ENCODE results near the gene FRMD4A. TPM values are rescaled to one million over a fixed set of nuclear protein-coding genes. Genes with fewer than 3 reads are reported as not detected.
"Not testable (repeated sequence)": the region's sequence is repeated elsewhere in the genome, so short reads cannot be mapped to it uniquely, and the experiment has no call there.

FRMD4A gene
- total RNA-seq, 4 donors from 2014 or later = 4.4 to 7.1 (median 5.2) TPM

DNA sequence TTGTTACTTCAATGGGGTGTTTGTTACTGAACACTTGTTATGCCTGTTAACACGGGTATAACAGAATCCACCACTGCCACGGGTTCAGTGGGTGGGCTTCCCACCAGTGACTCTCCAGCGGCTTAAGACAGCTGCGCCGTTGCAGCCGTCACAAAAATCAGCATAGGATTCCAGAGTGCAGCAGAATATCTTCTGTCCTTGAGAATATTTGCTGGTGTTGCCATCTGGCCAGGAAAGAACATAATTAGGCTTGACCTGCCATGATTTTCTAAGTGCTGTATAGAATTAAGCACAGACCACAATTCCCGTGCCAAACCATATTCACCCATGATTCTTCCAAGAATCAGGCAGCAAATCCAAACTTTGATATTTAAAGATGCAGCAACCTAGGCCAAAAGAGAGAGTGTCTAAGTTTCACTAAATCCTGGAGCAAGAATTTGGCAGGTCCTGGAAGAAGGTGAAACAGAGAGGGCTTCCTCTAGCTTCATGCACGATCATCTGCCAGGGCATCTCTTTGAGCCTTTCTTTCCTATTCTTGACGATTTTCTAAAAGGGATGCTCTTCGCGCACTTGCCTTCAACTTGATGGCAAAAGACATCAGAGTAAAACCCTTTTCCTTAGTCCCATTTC lies 95.0 kb downstream of the FRMD4A start:
- intact Hi-C loops (cut with DNase I; ENCODE audit: low total_unique reads) (no loop called here), in situ Hi-C loops (cut with MboI; ENCODE audit: low sequenced_read_pairs in 4 of 4) (no loop called here)
- Histone ChIP-seq H3K4me1 (no peaks in the 10 kb centered on the region), H3K9me3 (no peaks in the 10 kb centered on the region), H3K4me3 (no peak overlapping the region), H3K27ac (no peak overlapping the region), H3K27me3 (no peaks in the 10 kb centered on the region), H3K36me3 (no peaks in the 10 kb centered on the region)
- no peak for DNase-seq
- ATAC-seq = no peak
- TF ChIP-seq POLR2A (IDR thresholded peaks at IDR 0.05) = no peak
- TF ChIP-seq, protein P1, sequence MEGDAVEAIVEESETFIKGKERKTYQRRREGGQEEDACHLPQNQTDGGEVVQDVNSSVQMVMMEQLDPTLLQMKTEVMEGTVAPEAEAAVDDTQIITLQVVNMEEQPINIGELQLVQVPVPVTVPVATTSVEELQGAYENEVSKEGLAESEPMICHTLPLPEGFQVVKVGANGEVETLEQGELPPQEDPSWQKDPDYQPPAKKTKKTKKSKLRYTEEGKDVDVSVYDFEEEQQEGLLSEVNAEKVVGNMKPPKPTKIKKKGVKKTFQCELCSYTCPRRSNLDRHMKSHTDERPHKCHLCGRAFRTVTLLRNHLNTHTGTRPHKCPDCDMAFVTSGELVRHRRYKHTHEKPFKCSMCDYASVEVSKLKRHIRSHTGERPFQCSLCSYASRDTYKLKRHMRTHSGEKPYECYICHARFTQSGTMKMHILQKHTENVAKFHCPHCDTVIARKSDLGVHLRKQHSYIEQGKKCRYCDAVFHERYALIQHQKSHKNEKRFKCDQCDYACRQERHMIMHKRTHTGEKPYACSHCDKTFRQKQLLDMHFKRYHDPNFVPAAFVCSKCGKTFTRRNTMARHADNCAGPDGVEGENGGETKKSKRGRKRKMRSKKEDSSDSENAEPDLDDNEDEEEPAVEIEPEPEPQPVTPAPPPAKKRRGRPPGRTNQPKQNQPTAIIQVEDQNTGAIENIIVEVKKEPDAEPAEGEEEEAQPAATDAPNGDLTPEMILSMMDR (IDR thresholded peaks at IDR 0.05 in 4 of 5, conservative IDR thresholded peaks at IDR 0.05 in 1 of 5) = no peak

- Histone ChIP-seq H3K4me1 (no peaks in the 10 kb centered on the region), H3K27me3 (no peaks in the 10 kb centered on the region), H3K27ac (no peak overlapping the region), H3K9me3 (no peaks in the 10 kb centered on the region), H3K36me3 (no peaks in the 10 kb centered on the region), H3K4me3 (no peak overlapping the region)
- DNase-seq (no peak), ATAC-seq (no peak)
- in situ Hi-C loops (cut with MboI; ENCODE audit: low sequenced_read_pairs in 4 of 4) = no loop called here
- intact Hi-C loops (cut with DNase I; ENCODE audit: low total_unique reads) = no loop called here
- no peak for TF ChIP-seq POLR2A (IDR thresholded peaks at IDR 0.05)
- TF ChIP-seq, protein P1 (IDR thresholded peaks at IDR 0.05 in 4 of 5, conservative IDR thresholded peaks at IDR 0.05 in 1 of 5) = no peak
These were observed 97.2 kb downstream of the FRMD4A start for GRCh38 chr10:14233566-14233965.

DNA sequence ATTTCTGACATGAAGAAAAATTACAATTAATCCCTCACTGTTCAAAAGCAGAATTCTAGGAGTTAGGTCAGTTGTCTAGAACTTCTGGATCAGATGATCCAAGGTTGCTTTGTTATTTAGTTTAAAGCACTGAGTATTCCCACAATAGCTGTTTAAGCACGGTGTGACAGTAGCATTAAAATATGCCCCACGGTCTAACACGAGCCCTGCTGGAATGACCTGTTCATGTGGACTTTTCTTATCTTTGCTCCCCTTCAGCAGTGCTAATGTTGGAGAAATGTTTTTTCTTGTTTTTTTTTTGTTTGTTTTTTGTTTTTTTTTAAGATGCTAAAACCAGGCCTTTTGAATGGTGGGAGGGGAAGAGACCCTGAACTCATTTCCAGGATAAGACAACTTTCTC lies 101.9 kb downstream of the FRMD4A start:
- intact Hi-C loops (cut with DNase I; ENCODE audit: low total_unique reads); H3K4me3 ChIP-seq; H3K4me1 ChIP-seq; H3K9me3 ChIP-seq; H3K27ac ChIP-seq; in situ Hi-C loops (cut with MboI; ENCODE audit: low sequenced_read_pairs in 4 of 4); DNase-seq; H3K36me3 ChIP-seq; H3K27me3 ChIP-seq; ATAC-seq: not testable (repeated sequence)

GRCh38 chr10:14225379-14225778 lies 105.3 kb downstream of the FRMD4A start:
- no peak overlapping the region for H3K27ac ChIP-seq
- DNase-seq = no peak
- ATAC-seq = no peak
- no peaks in the 10 kb centered on the region for H3K4me1 ChIP-seq
- intact Hi-C loops (cut with DNase I; ENCODE audit: low total_unique reads) = no loop called here
- TF ChIP-seq POLR2A (IDR thresholded peaks at IDR 0.05) = no peak
- TF ChIP-seq, protein P1 (IDR thresholded peaks at IDR 0.05 in 4 of 5, conservative IDR thresholded peaks at IDR 0.05 in 1 of 5) = no peak
- in situ Hi-C loops (cut with MboI; ENCODE audit: low sequenced_read_pairs in 4 of 4) = no loop called here
- H3K4me3 ChIP-seq = no peak overlapping the region
- H3K36me3 ChIP-seq = no peaks in the 10 kb centered on the region
- no peaks in the 10 kb centered on the region for H3K9me3 ChIP-seq
- H3K27me3 ChIP-seq = no peaks in the 10 kb centered on the region

DNA sequence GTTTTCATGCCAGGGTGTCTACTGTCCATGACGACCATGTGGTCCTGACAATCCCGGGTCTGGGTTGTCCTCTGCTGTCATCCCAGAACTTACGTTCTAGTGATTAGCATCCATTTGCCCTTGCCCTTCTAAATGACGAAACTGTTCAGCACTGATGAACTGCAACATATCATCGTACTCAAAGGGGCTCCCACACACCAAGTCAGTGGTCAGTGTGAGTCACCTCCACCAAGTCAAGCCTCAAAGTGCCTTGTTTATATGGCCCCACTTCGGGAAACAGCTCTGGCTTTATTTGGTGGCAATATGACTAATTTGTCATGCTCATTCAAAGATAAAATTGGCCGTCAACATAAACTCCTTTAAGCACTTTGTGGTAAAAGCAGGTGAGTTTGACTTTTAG lies 110.7 kb downstream of the FRMD4A start:
- ATAC-seq = no peak
- in situ Hi-C loops (cut with MboI; ENCODE audit: low sequenced_read_pairs in 4 of 4) (no loop called here), intact Hi-C loops (cut with DNase I; ENCODE audit: low total_unique reads) (no loop called here)
- Histone ChIP-seq H3K36me3 (no peaks in the 10 kb centered on the region), H3K27ac (no peak overlapping the region), H3K4me3 (no peak overlapping the region), H3K4me1 (no peaks in the 10 kb centered on the region), H3K9me3 (no peaks in the 10 kb centered on the region), H3K27me3 (no peaks in the 10 kb centered on the region)
- TF ChIP-seq, protein P1 (IDR thresholded peaks at IDR 0.05 in 4 of 5, conservative IDR thresholded peaks at IDR 0.05 in 1 of 5) = no peak
- no peak for TF ChIP-seq POLR2A (IDR thresholded peaks at IDR 0.05)
- DNase-seq = no peak
